Body of pancreas (tissue), 4 donors: ENCODE measurements around the gene DPY19L2. TPM values are rescaled to one million over a fixed set of nuclear protein-coding genes. Genes with fewer than 3 reads are reported as not detected.
"Not testable (repeated sequence)": the region's sequence is repeated elsewhere in the genome, so short reads cannot be mapped to it uniquely, and the experiment has no call there.

Experiments
- ATAC-seq: fragments of 150-250 bp; one replicate; pipeline ENCODE4 v1.9.1; 2016
- DNase-seq, 4 donors: peaks; one replicate each; pipeline ENCODE4 v3.0.0-alpha.2; 2019
- H3K27ac ChIP-seq, 4 donors: fragments of 200-600 bp; sonication (generic); 1 replicate in 3 of 4; 2 replicates in 1 of 4; pipeline versions ENCODE4 v1.5.1 to v1.6.1; 2016 to 2019; ENCODE audit warnings: mild to moderate bottlenecking in 1 of 4, mixed read lengths in 1 of 4, moderate library complexity in 1 of 4
- H3K27me3 ChIP-seq, 2 donors: fragments of 200-600 bp; sonication (generic); one replicate each; pipeline ENCODE4 v1.6.0; 2016; ENCODE audit warnings: mild to moderate bottlenecking in 1 of 2
- H3K36me3 ChIP-seq, 2 donors: fragments of 200-600 bp; sonication (generic); replicated peaks in 1 of 2; 2 replicates each; pipeline ENCODE4 v1.5.1; 2016; ENCODE audit warnings: low read depth in 2 of 2; ENCODE audit not compliant: insufficient read depth in 1 of 2
- H3K4me1 ChIP-seq: fragments of 200-600 bp; sonication (generic); one replicate; pipeline ENCODE4 v1.6.0; 2016
- H3K4me3 ChIP-seq, 2 donors: fragments of 200-600 bp; sonication (generic); 1 replicate in 1 of 2; 2 replicates in 1 of 2; pipeline ENCODE4 v1.5.1; 2016 to 2019
- H3K9me3 ChIP-seq, 3 donors: fragments of 200-600 bp; sonication (generic); 1 replicate in 2 of 3; 2 replicates in 1 of 3; pipeline ENCODE4 v1.5.1; 2016
- CTCF ChIP-seq, 7 experiments: fragments of 450-650 bp in 4 of 7; fragments of 200-600 bp in 3 of 7; sonication (generic) in 3 of 7; IDR thresholded peaks; one replicate each; pipeline ENCODE4 v1.5.1; 2016 to 2019; ENCODE audit warnings: antibody characterized with exemption in 7 of 7
- POLR2A ChIP-seq, 3 donors: fragments of 450-650 bp; IDR thresholded peaks; one replicate each; pipeline ENCODE4 v1.6.1; 2016; ENCODE audit warnings: antibody characterized with exemption in 3 of 3, mild to moderate bottlenecking in 2 of 3
- WGBS, 2 donors: methylation state at CpG; one replicate each; pipeline ENCODE4 v1.1.5; 2017; 5-methylcytosine and 5-hydroxymethylcytosine counted together
- intact Hi-C: fragments of 100-400 bp; cut with DNase I; formaldehyde crosslinking; loops from one replicate; pipeline ENCODE4 v1.15.1; 2023
- total RNA-seq, 2 donors: library from RNA; depleted of rRNA; stranded (reverse); fragments of >200 nt; gene quantifications; one replicate each; pipeline ENCODE4 v1.1.0, GENCODE V29; 2016

The DPY19L2 gene
- 1 to 10 TPM; 5.2 to 5.6 TPM for total RNA-seq

GRCh38 chr12:63668028-63668799 lies at the start of gene DPY19L2:
Gene DPY19L2, minus strand, starts transcription at chr12:63668493. Its CDS starts 100 bp downstream, at chr12:63668393.
- intact Hi-C loops = no loop called here
- WGBS, 2 donors = 0 to 1% methylated on average over 25 to 53 of the region's 56 CpGs
- Histone ChIP-seq H3K36me3 (no peaks in the 10 kb centered on the region), H3K27ac (peak within 1 kb of the TSS in 3 of 4 donors; percentile 36 to 64 (median 56)), H3K4me3 (peak within 1 kb of the TSS; percentile 48 to 54), H3K27me3 (no peaks in the 10 kb centered on the region), H3K4me1 (no peaks in the 10 kb centered on the region), H3K9me3 (no peaks in the 10 kb centered on the region)
- DNase-seq (peak; percentile 66 to 82 (median 74)), ATAC-seq (peak; percentile 89)
- TF ChIP-seq CTCF (IDR thresholded peaks at IDR 0.05) = peak in 2 of 7 experiments; percentile 7 to 8
- peak in 2 of 3 donors; percentile 25 to 45 for TF ChIP-seq POLR2A (IDR thresholded peaks at IDR 0.05)

GRCh38 chr12:63716891-63717290 lies 48.6 kb upstream of the DPY19L2 start:
- DNase-seq, ATAC-seq, H3K9me3 ChIP-seq, H3K4me1 ChIP-seq, H3K27ac ChIP-seq, H3K36me3 ChIP-seq, intact Hi-C loops, H3K4me3 ChIP-seq, H3K27me3 ChIP-seq: not testable (repeated sequence)
- 83 to 85% methylated on average over 4 of the region's 4 CpGs for WGBS, 2 donors

DNA sequence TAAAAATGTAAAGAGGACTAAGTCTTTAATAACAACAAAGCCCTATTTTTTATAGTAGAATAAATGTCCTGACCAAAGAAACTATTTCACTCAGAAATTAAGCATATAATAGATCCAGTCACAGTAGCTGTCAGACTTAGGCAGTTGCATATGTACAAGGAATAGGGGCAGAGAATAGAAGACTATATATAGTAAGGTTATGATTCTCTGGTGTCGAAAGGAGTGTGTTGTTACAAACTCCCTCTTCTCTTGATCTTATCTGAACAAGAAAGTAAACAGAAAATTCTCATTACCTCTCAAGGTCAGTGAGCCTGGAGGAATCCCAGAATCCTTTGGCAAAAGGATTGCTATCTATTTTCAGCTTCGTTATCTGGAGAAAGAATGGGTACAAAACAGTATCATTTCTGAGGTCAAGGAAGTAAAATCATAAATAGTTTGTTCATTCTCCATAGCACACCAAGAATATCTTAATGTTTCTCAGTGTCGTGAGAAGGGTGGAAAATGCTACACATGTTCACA lies 46.9 kb upstream of the DPY19L2 start:
- H3K4me3 ChIP-seq, H3K36me3 ChIP-seq, H3K27me3 ChIP-seq, DNase-seq, ATAC-seq, H3K27ac ChIP-seq, H3K4me1 ChIP-seq, H3K9me3 ChIP-seq, intact Hi-C loops: not testable (repeated sequence)
- 17 to 22% methylated on average over 3 of the region's 3 CpGs for WGBS, 2 donors

DNA sequence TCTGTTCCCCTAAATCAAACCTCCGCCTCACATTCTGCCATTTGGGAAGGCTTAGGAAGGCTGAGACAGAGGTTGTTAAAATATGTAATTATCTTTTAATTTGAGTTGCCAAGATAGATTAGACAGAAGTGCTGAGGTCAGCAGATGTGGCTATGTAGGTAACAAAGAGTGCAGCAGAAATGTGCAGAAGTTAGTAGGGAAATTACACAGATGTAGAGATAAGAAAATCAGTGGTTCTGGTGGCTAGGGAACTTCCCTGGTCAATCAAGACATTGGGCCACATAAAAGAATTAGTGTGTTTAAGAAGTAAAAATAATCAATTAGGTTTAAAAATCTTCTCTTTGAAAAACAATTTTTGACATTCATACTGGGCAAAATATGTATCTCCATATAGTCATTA lies 46.1 kb upstream of the DPY19L2 start:
- intact Hi-C loops, H3K27me3 ChIP-seq, H3K4me1 ChIP-seq, H3K36me3 ChIP-seq, ATAC-seq, DNase-seq, H3K9me3 ChIP-seq, H3K4me3 ChIP-seq, H3K27ac ChIP-seq: not testable (repeated sequence)
- WGBS, 2 donors = 80 to 96% methylated on average over 1 of the region's 1 CpG

DNA sequence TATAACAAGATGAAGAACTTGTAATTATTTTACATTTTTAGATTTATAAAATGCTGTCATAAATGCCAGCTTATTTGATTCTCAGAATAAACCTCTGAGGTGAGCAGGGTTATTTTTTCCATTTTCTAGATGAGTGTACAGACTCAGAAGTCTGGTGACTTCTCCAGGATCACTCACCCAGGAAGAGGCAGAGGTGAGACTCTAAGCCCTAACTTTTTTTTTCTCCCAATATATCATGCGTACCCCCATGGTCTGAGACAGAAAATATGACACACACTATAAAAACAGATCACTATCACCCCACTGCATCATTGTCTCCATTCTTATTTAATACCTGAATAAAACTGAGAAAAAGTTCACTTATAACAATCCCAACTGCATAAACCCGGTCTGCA lies 45.4 kb upstream of the DPY19L2 start:
- intact Hi-C loops, H3K4me3 ChIP-seq, ATAC-seq, H3K27me3 ChIP-seq, H3K4me1 ChIP-seq, H3K9me3 ChIP-seq, DNase-seq, H3K27ac ChIP-seq, H3K36me3 ChIP-seq: not testable (repeated sequence)
- WGBS, 2 donors = 49 to 65% methylated on average over 2 of the region's 2 CpGs

DNA sequence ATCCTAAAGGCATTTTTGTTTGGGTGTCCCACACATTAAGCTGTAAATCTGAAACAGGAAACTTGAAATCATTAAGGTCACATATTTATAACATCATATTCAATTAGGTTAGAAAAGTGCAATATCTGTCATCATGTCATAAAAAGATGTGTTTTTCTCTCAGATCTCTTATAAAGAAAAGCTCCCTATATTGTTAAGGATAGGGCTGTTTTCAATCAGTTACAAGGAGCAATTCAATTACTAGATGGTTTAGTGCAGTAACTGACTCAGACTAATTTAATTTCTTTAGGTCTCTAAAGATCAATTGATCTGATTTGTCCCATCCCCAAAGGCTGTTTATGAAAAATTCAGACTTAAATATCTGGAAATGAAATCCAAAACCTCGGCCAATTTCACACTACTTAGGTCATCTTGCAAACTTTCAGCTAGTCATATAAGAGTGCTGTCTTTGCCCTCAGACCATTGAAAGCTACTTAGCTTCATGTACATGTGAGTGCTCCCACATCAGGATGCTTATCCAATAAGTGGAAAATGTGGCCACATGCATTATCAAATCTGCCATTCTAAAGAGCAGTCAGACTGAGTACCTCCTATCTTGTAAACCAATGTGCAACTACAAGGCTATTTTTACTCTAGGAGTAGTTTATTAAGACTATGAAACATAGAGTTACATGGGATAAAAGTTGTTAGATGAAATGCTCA lies 44.8 kb upstream of the DPY19L2 start:
- 57 to 100% methylated on average over 1 of the region's 1 CpG for WGBS, 2 donors
- H3K4me3 ChIP-seq, intact Hi-C loops, H3K9me3 ChIP-seq, H3K36me3 ChIP-seq, DNase-seq, H3K27ac ChIP-seq, ATAC-seq, H3K4me1 ChIP-seq, H3K27me3 ChIP-seq: not testable (repeated sequence)

- 90 to 96% methylated on average over 2 of the region's 2 CpGs for WGBS, 2 donors
- H3K27me3 ChIP-seq, DNase-seq, intact Hi-C loops, ATAC-seq, H3K9me3 ChIP-seq, H3K36me3 ChIP-seq, H3K27ac ChIP-seq, H3K4me3 ChIP-seq, H3K4me1 ChIP-seq: not testable (repeated sequence)
Observed at GRCh38 chr12:63712376-63712974, 44.2 kb upstream of the DPY19L2 start.

GRCh38 chr12:63711339-63711738 lies 43.0 kb upstream of the DPY19L2 start:
- intact Hi-C loops, H3K27ac ChIP-seq, ATAC-seq, H3K9me3 ChIP-seq, H3K4me3 ChIP-seq, H3K4me1 ChIP-seq, H3K27me3 ChIP-seq, DNase-seq, H3K36me3 ChIP-seq: not testable (repeated sequence)
- 91 to 98% methylated on average over 2 of the region's 2 CpGs for WGBS, 2 donors
